ENCODE data around the gene PRKCE.

DNA sequence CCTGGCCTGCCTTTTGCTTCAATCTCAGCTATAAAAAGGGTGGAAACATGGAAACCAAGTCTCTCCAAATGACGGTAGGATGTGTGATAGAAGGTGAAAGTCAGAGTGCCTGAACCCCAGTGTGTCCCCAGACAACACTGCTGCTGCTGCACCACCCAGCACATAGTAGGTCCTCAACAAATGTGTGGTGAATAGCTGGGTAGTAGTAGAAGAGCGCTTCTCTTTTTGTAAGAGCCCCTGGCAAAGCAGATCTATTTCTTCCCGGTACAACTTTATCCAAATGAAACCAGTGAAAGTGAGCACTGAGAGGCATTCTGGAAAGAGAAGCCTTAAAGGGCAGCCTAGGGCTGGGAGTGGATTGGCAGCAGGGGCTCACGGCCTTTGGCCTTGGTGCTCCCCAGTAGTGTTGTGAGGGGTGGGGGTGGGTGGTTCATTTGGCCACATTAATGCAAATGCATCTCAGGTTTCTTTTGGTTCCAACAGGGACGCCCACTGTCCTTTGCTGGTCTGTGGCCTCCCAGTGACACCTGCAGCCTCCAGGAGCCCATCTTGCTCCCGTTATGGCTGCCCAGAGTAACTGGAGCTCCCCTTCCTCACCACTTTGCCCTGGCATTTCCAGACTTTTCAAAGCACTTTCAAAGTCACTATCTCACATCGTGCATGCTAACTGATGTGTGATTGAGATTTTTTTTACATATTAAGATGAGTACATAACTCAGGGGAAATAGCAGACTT is 341.4 kb downstream of the PRKCE start:
- TF ChIP-seq POLR2A (IDR thresholded peaks at IDR 0.05; ENCODE audit: low read depth, low read length) (no peak), MAX (IDR thresholded peaks at IDR 0.05; ENCODE audit: insufficient read depth, insufficient read length) (no peak), POLR2AphosphoS5 (IDR thresholded peaks at IDR 0.05; ENCODE audit: insufficient read depth, low read depth, low read length) (no peak)
- TF ChIP-seq, protein P1, sequence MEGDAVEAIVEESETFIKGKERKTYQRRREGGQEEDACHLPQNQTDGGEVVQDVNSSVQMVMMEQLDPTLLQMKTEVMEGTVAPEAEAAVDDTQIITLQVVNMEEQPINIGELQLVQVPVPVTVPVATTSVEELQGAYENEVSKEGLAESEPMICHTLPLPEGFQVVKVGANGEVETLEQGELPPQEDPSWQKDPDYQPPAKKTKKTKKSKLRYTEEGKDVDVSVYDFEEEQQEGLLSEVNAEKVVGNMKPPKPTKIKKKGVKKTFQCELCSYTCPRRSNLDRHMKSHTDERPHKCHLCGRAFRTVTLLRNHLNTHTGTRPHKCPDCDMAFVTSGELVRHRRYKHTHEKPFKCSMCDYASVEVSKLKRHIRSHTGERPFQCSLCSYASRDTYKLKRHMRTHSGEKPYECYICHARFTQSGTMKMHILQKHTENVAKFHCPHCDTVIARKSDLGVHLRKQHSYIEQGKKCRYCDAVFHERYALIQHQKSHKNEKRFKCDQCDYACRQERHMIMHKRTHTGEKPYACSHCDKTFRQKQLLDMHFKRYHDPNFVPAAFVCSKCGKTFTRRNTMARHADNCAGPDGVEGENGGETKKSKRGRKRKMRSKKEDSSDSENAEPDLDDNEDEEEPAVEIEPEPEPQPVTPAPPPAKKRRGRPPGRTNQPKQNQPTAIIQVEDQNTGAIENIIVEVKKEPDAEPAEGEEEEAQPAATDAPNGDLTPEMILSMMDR (IDR thresholded peaks at IDR 0.05; ENCODE audit: extremely low read depth in 1 of 2, insufficient read depth in 1 of 2, low read depth in 1 of 2, low read length in 2 of 2), result no peak
